Measurements from ENCODE around the gene DICER1.
"Not testable (repeated sequence)": the region's sequence is repeated elsewhere in the genome, so short reads cannot be mapped to it uniquely, and the experiment has no call there.

The DICER1 gene

GRCh38 chr14:95157327-95158189, at the start of gene DICER1:
TSS of gene DICER1 (minus strand) at chr14:95157529. CDS start at chr14:95133458, 24,071 bp downstream.
- FAIRE-seq = no peak

DNA sequence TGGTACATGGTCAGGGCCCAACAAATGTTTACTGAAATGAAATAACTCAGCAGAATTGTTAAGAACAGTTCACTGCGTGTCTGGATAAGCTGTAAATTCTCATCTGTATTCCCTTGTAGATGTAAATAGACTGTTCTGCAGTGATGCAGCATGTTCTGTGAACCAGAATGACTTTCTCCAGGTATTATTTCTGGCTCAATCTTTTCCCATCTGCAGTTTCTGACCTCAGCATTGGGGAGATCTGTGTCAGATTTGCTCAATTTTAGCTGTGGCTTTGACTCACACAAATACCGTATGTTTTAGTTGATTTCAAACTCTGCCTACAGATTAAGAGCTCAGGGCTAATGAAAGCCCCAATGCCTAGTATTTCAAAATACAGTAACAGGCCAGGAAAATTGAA, 49.2 kb upstream of the DICER1 start:
- no peak for FAIRE-seq

DNA sequence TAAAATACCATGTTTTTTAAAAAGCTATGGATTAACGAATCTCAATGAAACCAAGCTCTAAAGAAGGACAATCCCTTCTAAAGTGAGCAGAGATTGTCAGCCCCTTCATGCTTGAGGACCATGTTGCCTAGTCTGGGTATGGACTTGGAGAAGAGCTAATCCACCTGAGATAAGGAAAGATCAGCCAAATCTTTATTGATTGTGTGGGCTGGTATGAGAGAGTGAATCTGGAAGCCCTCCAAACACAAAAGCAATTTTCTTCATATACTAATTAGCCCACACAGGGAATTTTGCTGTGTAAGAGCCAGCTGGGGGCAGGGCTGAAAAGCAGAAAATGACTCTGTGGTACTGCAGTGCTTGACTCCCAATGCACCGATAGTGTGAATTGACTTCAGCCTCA, 47.4 kb upstream of the DICER1 start:
- no peak for FAIRE-seq

DNA sequence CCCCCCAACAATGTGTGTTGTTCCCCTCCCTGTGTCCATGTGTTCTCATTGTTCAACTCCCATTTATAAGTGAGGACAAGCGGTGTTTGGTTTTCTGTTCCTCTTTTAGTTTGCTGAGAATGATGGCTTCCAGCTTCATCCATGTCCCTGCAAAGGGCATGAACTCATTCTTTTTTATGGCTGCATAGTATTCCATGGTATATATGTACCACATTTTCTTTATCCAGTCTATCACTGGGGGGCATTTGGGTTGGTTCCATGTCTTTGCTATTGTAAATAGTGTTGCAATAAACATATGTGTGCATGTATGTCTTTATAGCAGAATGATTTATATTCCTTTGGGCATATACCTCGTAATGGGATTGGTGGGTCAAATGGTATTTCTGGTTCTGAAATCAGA, 44.4 kb upstream of the DICER1 start:
- not testable (repeated sequence) for FAIRE-seq

GRCh38 chr14:95200404-95200803, 43.1 kb upstream of the DICER1 start:
- no peak for FAIRE-seq

DNA sequence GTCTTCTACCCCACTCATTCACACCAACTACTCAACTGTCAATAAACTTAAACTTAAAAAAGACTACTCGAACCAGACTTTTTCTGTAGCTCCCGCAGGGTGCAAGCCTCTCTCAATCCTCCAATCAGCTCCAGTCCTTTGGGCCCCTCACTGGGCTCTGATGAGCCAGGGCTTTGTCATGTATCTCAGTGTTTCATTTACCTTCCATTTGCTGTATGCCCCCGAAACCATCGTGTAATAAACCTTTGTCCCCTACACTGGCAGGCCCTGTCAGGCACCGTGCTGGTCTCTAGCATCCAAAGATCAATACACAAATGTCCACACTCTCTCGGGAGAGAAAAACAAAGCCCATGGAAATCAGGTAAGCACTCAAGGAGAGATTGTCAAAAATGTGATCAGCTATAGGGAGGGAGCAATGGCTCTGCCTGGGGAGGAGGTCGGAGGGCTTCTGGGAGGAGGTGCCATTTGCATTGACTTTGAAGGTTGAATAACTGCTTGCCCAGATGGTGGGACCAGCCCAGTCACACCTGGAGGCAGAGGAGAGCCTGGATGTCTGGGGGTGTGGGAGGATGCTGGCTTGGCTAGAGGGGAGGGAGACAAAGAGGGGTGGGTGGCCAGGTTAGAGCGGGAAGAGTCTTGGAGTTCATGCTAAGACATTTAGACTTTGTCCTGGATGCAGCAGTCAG, 42.1 kb upstream of the DICER1 start:
- no peak for FAIRE-seq

DNA sequence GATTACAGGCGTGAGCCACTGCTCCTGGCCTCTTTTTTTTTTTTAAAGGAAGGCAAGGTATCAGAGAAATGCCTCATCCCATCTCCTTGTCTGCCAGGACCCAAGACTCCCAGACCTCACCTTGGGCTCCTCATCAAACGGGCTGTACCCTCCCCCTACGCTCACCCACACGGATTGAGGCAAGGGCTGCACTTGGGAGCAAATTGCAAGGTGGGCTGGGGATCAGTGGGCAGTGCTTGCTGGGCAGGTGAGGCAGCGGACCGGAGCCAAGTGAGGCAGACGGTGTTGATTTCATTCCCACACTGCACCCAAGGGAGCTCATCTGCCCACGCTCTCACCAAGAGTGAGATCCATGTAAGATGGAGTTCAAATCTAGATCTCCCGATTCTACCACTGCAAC, 41.0 kb upstream of the DICER1 start:
- FAIRE-seq = no peak

DNA sequence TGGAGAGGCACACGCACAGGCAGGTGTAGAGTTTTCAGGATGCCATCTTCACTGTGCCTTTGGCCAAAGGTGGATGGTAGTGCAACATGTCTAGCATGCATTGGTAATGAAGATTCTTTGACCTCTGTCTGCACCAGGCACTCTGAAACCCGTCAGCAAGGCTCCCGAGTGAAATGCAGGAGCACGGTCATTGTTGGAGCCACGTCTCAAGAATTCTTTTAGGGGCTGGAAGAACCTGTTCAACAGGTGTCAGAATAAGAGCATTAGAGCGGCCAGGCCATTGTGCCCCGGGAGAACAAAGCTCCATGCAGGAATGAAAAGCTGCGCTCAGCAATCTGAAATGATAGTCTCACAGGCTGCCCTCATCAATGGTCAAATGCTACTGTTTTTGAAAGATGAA, 40.2 kb upstream of the DICER1 start:
- no peak for FAIRE-seq

DNA sequence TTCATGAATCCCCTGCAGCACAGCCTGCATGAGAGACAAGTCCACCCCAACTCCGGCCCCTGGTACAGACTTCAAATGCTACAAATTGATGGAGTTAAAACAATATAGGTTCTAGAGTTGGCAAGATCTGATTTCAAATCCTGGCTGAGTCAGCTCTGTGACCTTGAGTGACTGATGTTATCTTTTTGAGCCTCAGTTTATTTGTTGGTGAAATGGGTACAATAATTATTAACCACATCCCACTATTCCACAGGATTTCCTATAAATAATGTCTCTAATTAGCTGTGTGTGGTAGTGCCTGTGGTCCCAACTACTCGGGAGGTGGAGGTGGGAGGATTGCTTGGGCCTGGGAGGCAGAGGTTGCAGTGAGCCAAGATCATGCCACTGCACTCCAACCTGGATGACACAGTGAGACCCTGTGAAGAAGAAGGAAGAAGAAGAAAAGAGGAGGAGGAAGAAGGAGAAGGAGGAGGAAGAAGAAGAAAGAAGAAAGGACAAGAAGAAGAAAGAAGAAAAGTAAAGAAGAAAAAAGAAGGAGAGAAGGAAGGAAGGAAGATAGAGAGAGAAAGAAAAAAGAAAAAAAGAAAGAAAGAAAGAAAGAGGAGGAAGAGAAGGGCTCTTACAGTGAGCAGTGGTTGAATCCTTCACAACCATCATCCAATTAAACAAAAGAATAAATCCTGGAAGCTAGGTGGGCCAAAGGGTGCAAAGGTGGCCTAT, 39.7 kb upstream of the DICER1 start:
- FAIRE-seq = no peak

GRCh38 chr14:95196268-95196667, 38.9 kb upstream of the DICER1 start:
- FAIRE-seq = no peak

- FAIRE-seq = no peak
Measured at GRCh38 chr14:95195031-95195430, 37.7 kb upstream of the DICER1 start.

DNA sequence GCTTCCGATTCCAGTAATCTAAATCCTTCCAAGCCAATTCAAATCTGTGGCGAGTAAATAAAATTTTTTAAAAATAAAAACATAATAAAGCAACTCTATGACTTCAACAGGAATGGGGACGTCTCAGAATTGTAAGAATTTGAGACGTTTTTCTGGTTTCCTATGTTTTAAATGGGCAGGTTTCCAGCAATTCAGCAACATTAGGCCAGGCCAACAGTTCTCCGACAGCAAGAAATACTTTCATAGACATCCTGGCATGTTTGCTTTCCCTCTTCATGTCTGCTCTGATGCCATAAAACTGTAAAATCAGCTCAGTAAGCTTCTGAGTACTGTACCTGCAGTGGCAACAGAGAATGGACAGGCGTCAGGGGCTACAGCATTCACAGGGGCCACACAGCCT, 35.8 kb upstream of the DICER1 start:
- FAIRE-seq = no peak

- no peak for FAIRE-seq
Measured at GRCh38 chr14:95192311-95192710, 35.0 kb upstream of the DICER1 start.

DNA sequence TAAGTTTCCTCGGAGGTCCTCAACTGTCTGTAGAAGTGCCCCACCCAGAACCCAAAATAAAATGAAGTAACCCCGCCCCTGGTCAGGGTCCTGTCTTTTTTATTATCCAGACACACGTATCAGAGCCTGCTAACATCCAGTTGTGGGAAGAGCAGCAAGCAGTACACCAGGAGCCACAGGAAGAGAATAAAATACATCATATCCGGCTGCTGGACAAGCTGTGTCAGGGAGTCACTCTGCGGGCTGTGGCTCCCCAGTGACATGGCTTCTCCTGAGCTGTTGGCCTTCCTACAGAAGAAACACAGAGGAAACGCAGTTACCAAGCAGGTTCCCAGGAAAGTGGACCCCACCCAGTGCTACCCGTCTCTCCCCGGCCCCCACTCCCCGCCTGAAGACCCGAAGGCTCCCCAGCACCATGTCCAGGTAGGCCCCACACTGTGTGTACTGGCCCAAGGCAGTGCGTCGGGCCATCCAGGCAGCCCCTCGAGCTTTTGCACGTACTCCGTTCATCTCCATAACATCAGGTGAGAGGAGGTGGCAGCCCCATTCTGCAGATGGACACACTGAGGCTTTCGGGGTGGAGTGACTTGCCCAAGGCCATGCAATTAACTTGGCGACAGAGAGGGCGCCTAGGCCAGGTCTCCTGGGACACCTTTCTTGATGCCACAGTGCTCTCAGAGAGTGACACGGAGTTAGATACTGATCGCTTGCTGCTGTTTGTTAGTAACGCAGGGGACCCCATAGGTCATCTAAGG, 34.3 kb upstream of the DICER1 start:
- no peak for FAIRE-seq

DNA sequence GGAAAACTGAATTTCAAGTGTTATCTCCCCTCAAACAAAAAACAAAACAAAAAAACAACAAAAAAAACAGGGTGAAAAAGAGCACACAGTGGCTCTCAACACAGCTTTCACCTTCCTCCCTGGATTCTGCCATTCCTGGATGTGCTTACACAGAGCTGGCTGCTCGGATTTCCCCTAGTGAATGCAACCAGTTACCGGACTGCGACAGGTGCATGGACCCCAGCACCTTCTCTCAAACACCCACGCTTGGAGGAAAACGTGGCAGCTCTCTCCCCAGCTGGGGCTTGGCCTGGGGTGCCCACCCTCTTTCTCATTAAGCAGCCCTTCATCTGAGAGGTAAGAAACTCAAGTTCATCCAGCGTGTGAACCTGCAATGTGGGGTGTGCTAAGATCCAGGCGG, 33.5 kb upstream of the DICER1 start:
- FAIRE-seq = no peak

DNA sequence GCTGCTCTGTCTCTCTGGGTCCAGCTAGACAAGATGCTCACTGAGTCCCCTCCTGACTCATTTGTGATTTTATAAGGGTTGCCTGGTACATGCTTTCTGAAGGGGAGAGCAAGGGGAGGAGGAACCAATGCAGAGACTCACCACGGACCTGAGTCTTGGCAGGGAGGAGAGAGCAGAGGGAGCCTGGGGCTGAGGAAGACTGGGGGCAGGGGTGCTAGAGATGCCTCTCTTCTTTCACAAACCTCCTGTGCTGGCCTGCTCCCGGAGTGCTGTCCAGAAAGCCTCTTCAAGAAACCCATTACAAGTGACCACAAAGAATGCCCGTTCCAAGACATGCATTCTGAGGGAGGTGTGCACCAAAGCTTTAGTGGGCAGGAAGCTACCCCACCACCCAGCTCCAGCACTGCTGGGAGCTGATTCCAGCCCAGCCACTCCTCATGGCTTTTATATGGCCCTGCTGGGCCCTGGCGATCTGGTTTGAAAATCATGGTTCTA, 33.1 kb upstream of the DICER1 start:
- FAIRE-seq = no peak

DNA sequence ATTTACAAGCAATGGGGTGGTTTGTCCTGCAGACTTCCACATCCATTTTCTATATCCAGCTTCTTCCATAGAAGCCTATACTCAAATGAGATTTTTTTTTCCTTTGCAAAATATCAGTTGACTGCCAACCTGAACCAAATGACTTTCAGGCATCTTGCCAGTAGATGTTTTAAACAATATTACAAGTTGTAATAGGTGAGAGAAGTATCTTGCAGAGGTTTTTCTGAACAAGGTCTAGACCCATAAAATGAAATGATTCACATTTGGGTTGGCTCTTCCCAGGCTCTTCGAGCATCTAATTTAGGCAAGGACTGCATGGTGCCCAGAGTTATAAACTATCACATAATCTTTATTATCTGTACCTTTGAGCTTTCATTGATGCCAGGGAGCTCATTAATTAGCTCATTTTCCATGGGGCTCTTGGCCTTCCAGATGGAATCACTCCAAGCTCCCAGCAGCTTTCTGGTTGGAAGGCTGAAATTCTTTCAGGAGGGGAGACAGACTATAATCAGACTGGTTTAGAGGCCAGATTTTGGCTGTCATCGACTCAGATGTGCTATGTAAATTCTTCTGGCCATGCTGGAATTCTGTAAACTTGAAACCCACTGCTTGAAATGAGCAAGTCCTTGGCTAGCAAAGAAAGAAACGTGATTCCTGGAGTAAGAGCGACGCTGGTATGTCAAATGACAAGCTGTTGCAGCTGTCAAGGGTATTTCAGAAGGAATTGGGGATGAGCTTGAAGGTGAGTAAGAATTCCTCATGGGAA, 32.2 kb upstream of the DICER1 start:
- no peak for FAIRE-seq

DNA sequence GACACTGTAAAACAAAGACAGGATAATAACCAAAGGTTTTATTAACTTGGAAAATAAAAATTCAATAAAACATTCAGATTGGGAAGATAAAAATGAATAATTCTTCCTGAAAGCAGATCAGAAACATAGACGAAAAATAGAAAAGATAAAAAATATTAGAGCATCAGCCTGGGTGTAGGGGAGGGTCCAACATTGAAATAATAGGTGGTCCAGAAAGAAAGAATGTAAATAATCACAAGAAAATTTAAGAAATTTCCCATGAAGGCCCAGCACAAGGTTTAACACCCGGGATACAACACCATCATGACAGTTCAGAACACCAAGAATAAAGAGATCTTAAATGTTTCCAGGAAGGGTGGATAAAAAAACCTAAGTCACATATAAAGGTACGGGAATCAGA, 31.1 kb upstream of the DICER1 start:
- no peak for FAIRE-seq

DNA sequence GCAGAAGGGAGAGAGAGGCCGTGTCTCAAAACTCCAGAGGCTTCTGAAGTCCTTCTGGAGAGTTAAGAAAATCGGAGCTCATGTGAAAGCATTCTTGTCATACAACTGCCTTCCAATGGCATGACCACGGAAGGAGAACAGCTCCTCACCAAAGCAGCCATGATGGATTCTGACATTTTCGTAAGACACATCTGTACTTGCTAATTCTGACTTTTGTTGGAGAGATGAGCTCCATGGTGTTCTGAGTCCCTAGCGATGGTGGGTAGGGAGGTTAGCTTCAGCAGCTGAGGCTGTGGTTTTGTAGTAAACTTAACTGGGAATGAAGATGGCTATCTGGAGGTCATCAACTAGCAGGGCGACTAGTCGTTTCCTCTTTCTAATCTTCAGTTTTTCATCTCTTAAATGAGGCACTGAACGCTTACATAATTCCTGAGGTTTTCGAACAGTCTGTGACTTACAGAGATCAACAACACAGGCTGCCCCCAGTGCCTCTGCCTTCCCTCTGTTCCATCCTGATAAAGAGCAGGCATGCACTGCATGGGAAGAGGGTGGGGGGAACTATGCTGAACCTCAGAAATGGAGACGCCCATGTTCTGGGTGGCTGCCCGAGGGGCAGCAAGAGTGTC, 28.6 kb upstream of the DICER1 start:
- FAIRE-seq = no peak

GRCh38 chr14:95185033-95185766, 27.9 kb upstream of the DICER1 start:
- no peak for FAIRE-seq

- FAIRE-seq = no peak
Measured at GRCh38 chr14:95184413-95184790, 27.1 kb upstream of the DICER1 start.
